ENCODE results near the gene AGTR1.

Gene AGTR1

GRCh38 chr3:148708409-148708808 lies 10.7 kb downstream of the AGTR1 start:
- Histone ChIP-seq H3K27me3 (ENCODE audit: low read depth) (no peaks in the 10 kb centered on the region), H3K4me3 (no peak overlapping the region), H3K36me3 (replicated peaks) (no peaks in the 10 kb centered on the region), H3K9me3 (no peaks in the 10 kb centered on the region), H3K4me1 (no peaks in the 10 kb centered on the region)
- in situ Hi-C loops (cut with MboI; ENCODE audit: low sequenced_read_pairs): no loop called here
- DNase-seq (ENCODE audit: low spot score in 2 of 2): no peak

- no peaks in the 10 kb centered on the region for H3K36me3 ChIP-seq (replicated peaks)
- no peak overlapping the region for H3K4me3 ChIP-seq
- DNase-seq (ENCODE audit: low spot score in 2 of 2): no peak
- no peaks in the 10 kb centered on the region for H3K9me3 ChIP-seq
- in situ Hi-C loops (cut with MboI; ENCODE audit: low sequenced_read_pairs): no loop called here
- H3K4me1 ChIP-seq: no peaks in the 10 kb centered on the region
- H3K27me3 ChIP-seq (ENCODE audit: low read depth): no peaks in the 10 kb centered on the region
Measured at GRCh38 chr3:148709560-148710253, 12.0 kb downstream of the AGTR1 start.

GRCh38 chr3:148710665-148711064 lies 13.0 kb downstream of the AGTR1 start:
- no peaks in the 10 kb centered on the region for H3K4me1 ChIP-seq
- no peak overlapping the region for H3K4me3 ChIP-seq
- DNase-seq (ENCODE audit: low spot score in 2 of 2): no peak
- no peaks in the 10 kb centered on the region for H3K9me3 ChIP-seq
- in situ Hi-C loops (cut with MboI; ENCODE audit: low sequenced_read_pairs): no loop called here
- H3K27me3 ChIP-seq (ENCODE audit: low read depth): no peaks in the 10 kb centered on the region
- no peaks in the 10 kb centered on the region for H3K36me3 ChIP-seq (replicated peaks)

GRCh38 chr3:148711981-148712666 lies 14.4 kb downstream of the AGTR1 start:
- Histone ChIP-seq H3K4me3 (no peak overlapping the region), H3K36me3 (replicated peaks) (no peaks in the 10 kb centered on the region), H3K9me3 (no peaks in the 10 kb centered on the region), H3K27me3 (ENCODE audit: low read depth) (no peaks in the 10 kb centered on the region), H3K4me1 (no peaks in the 10 kb centered on the region)
- no peak for DNase-seq (ENCODE audit: low spot score in 2 of 2)
- in situ Hi-C loops (cut with MboI; ENCODE audit: low sequenced_read_pairs): no loop called here

- no peak for DNase-seq (ENCODE audit: low spot score in 2 of 2)
- Histone ChIP-seq H3K27me3 (ENCODE audit: low read depth) (no peaks in the 10 kb centered on the region), H3K9me3 (no peaks in the 10 kb centered on the region), H3K36me3 (replicated peaks) (no peaks in the 10 kb centered on the region), H3K4me1 (no peaks in the 10 kb centered on the region), H3K4me3 (no peak overlapping the region)
- in situ Hi-C loops (cut with MboI; ENCODE audit: low sequenced_read_pairs): no loop called here
Measured at GRCh38 chr3:148714521-148714920, 16.8 kb downstream of the AGTR1 start.

- H3K9me3 ChIP-seq: no peaks in the 10 kb centered on the region
- no peaks in the 10 kb centered on the region for H3K4me1 ChIP-seq
- in situ Hi-C loops (cut with MboI; ENCODE audit: low sequenced_read_pairs): no loop called here
- H3K4me3 ChIP-seq: no peak overlapping the region
- no peaks in the 10 kb centered on the region for H3K36me3 ChIP-seq (replicated peaks)
- H3K27me3 ChIP-seq (ENCODE audit: low read depth): no peaks in the 10 kb centered on the region
- DNase-seq (ENCODE audit: low spot score in 2 of 2): no peak
Measured at GRCh38 chr3:148716657-148717056, 19.0 kb downstream of the AGTR1 start.

- DNase-seq (ENCODE audit: low spot score in 2 of 2): no peak
- Histone ChIP-seq H3K4me1 (no peaks in the 10 kb centered on the region), H3K36me3 (replicated peaks) (no peaks in the 10 kb centered on the region), H3K4me3 (no peak overlapping the region), H3K9me3 (no peaks in the 10 kb centered on the region), H3K27me3 (ENCODE audit: low read depth) (no peaks in the 10 kb centered on the region)
- in situ Hi-C loops (cut with MboI; ENCODE audit: low sequenced_read_pairs): no loop called here
Measured at GRCh38 chr3:148717885-148718561, 20.3 kb downstream of the AGTR1 start.

- H3K9me3 ChIP-seq: no peaks in the 10 kb centered on the region
- no peaks in the 10 kb centered on the region for H3K27me3 ChIP-seq (ENCODE audit: low read depth)
- no peaks in the 10 kb centered on the region for H3K4me1 ChIP-seq
- in situ Hi-C loops (cut with MboI; ENCODE audit: low sequenced_read_pairs): no loop called here
- DNase-seq (ENCODE audit: low spot score in 2 of 2): no peak
- H3K36me3 ChIP-seq (replicated peaks): no peaks in the 10 kb centered on the region
- H3K4me3 ChIP-seq: no peak overlapping the region
Measured at GRCh38 chr3:148718982-148719862, 21.5 kb downstream of the AGTR1 start.

- Histone ChIP-seq H3K27me3 (ENCODE audit: low read depth) (no peaks in the 10 kb centered on the region), H3K4me3 (no peak overlapping the region), H3K9me3 (no peaks in the 10 kb centered on the region), H3K4me1 (no peaks in the 10 kb centered on the region), H3K36me3 (replicated peaks) (no peaks in the 10 kb centered on the region)
- in situ Hi-C loops (cut with MboI; ENCODE audit: low sequenced_read_pairs): loop anchor here (10.0 kb wide), 1 partner anchor 224 kb away; no protein-coding TSS in a partner anchor
- no peak for DNase-seq (ENCODE audit: low spot score in 2 of 2)
Measured at GRCh38 chr3:148720873-148721272, 23.2 kb downstream of the AGTR1 start.

GRCh38 chr3:148723631-148724030 lies 25.9 kb downstream of the AGTR1 start:
- in situ Hi-C loops (cut with MboI; ENCODE audit: low sequenced_read_pairs): loop anchor here (10.0 kb wide), 1 partner anchor 221 kb away; no protein-coding TSS in a partner anchor
- H3K4me3 ChIP-seq: no peak overlapping the region

GRCh38 chr3:148727231-148727630 lies 29.5 kb downstream of the AGTR1 start:
- DNase-seq (ENCODE audit: low spot score in 2 of 2): peak; percentile 64 to 78
- Histone ChIP-seq H3K9me3 (no peaks in the 10 kb centered on the region), H3K36me3 (replicated peaks) (no peaks in the 10 kb centered on the region)

More at GRCh38 chr3:148723631-148724030, 25.9 kb downstream of the AGTR1 start:
- H3K4me1 ChIP-seq: no peaks in the 10 kb centered on the region; the same call in 1 of the 2 replicates
- no peak for DNase-seq (ENCODE audit: low spot score in 2 of 2)
- H3K27me3 ChIP-seq (ENCODE audit: low read depth): peaks cover 7% of the 10 kb centered on the region; the same call in 1 of the 2 replicates
- no peaks in the 10 kb centered on the region for H3K36me3 ChIP-seq (replicated peaks)
- H3K9me3 ChIP-seq: no peaks in the 10 kb centered on the region

GRCh38 chr3:148728753-148729152 lies 31.1 kb downstream of the AGTR1 start:
- DNase-seq (ENCODE audit: low spot score in 2 of 2): no peak
- Histone ChIP-seq H3K4me1 (no peaks in the 10 kb centered on the region; the same call in 1 of the 2 replicates), H3K9me3 (no peaks in the 10 kb centered on the region), H3K4me3 (no peak overlapping the region), H3K27me3 (ENCODE audit: low read depth) (peaks cover 22% of the 10 kb centered on the region; the same call in 1 of the 2 replicates), H3K36me3 (replicated peaks) (no peaks in the 10 kb centered on the region)
- in situ Hi-C loops (cut with MboI; ENCODE audit: low sequenced_read_pairs): loop anchor here (10.0 kb wide), 1 partner anchor 216 kb away; no protein-coding TSS in a partner anchor

More at GRCh38 chr3:148727231-148727630, 29.5 kb downstream of the AGTR1 start:
- no peak overlapping the region for H3K4me3 ChIP-seq
- in situ Hi-C loops (cut with MboI; ENCODE audit: low sequenced_read_pairs): loop anchor here (10.0 kb wide), 1 partner anchor 218 kb away; no protein-coding TSS in a partner anchor
- H3K27me3 ChIP-seq (ENCODE audit: low read depth): peaks cover 22% of the 10 kb centered on the region; the same call in 1 of the 2 replicates
- no peaks in the 10 kb centered on the region; the same call in 1 of the 2 replicates for H3K4me1 ChIP-seq

Data from HAP-1 (cell line).